ENCODE measurements around the gene TMEM161A. TPM values are rescaled to one million over a fixed set of nuclear protein-coding genes. Genes with fewer than 3 reads are reported as not detected.
A peak's percentile ranks its signal among the peaks of the same experiment; 100 is the strongest.

TMEM161A gene
- total and polyA plus RNA-seq, 9 donors = 3.2 to 33.9 (median 23.9) TPM

DNA sequence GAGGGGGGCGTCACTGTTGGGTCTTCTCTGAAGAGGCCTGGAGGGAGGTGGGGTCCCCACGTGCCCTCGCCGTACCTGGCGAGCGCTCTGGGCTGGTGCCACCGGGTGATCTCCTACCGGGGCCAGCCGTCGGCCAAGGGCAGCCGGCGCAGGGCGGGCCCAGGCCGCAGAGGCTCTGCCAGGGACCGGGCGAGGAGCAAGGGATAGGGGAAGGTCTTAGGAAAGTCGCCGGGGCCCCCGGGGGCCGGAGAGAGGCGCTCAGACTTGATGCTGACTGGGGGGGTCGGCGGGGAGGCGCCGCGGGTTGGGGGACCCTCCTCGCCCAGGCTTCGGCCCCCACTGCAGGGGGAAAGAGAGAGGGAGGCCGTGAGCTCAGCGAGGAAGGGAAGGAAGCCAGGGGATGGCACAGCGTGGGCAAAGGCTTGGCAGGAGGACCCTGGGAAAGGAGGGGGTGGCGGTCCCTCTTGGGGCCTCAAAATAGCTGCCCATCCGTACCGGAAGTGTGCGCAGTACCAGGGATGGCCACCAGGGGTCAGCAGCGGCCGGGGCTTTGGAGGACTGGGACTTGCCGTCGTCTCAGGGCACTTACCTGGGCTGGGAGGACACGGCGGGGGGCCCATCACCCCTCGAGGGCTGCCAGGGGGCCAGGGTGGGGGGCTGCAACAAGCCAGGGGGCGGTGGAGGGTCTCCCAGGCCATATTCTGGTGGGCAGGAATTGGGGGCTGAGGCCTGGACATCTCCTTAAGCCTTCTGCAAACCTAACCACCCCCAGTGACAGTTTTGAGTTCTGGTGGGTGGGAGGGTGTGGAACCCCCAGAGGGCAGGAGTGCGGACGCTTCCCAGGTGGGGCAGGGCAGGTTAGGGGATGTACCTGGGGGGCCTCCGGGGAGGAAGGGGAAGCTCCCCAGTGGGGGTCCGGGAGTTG, 7.7 kb upstream of the TMEM161A start:
- 31 to 32% (median 31%) methylated on average over 43 to 47 of the region's 47 CpGs for WGBS, 3 donors
- intact Hi-C loops (cut with DNase I) = loop anchor here in 2 of 4 donors (5.0 to 10.0 kb wide), 4 partner anchors 91 to 349 kb away; no protein-coding TSS in a partner anchor
- no peak for TF ChIP-seq POLR2A (IDR thresholded peaks at IDR 0.05)
- TF ChIP-seq, protein P1, sequence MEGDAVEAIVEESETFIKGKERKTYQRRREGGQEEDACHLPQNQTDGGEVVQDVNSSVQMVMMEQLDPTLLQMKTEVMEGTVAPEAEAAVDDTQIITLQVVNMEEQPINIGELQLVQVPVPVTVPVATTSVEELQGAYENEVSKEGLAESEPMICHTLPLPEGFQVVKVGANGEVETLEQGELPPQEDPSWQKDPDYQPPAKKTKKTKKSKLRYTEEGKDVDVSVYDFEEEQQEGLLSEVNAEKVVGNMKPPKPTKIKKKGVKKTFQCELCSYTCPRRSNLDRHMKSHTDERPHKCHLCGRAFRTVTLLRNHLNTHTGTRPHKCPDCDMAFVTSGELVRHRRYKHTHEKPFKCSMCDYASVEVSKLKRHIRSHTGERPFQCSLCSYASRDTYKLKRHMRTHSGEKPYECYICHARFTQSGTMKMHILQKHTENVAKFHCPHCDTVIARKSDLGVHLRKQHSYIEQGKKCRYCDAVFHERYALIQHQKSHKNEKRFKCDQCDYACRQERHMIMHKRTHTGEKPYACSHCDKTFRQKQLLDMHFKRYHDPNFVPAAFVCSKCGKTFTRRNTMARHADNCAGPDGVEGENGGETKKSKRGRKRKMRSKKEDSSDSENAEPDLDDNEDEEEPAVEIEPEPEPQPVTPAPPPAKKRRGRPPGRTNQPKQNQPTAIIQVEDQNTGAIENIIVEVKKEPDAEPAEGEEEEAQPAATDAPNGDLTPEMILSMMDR (IDR thresholded peaks at IDR 0.05) = peak; percentile 89 to 93 (median 89)
- peak; percentile 62 to 90 (median 85) for DNase-seq
- Histone ChIP-seq H3K4me3 (no peak overlapping the region), H3K9me3 (no peaks in the 10 kb centered on the region), H3K27me3 (no peaks in the 10 kb centered on the region), H3K36me3 (no peaks in the 10 kb centered on the region), H3K4me1 (ENCODE audit: insufficient read depth) (no peaks in the 10 kb centered on the region), H3K27ac (no peak overlapping the region)

DNA sequence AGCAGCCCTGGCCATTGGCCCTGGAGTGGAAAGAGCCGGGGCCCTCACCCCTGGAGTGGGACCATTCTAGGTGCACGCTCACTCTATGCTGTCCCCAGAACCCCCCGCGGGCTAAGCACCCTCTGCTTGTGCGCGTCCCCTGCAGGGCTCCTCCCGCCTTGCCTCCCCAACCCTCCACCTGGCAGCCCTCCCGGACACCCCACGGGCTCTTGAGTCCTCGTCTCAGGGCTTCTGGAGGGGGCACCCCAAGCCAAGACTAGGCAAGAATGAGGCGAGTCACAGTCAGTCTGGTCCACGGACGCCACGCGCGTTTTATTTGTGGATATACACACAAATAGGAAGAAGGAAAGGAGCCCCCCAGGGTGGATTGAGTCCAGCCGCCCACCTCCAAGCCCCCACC, 7.0 kb upstream of the TMEM161A start:
- Histone ChIP-seq H3K27me3 (no peaks in the 10 kb centered on the region), H3K27ac (no peak overlapping the region), H3K4me1 (ENCODE audit: insufficient read depth) (no peaks in the 10 kb centered on the region), H3K9me3 (no peaks in the 10 kb centered on the region), H3K36me3 (no peaks in the 10 kb centered on the region), H3K4me3 (no peak overlapping the region)
- no peak for TF ChIP-seq POLR2A (IDR thresholded peaks at IDR 0.05)
- TF ChIP-seq, protein P1 (IDR thresholded peaks at IDR 0.05) = no peak
- TF ChIP-seq EP300 (IDR thresholded peaks at IDR 0.05) = no peak
- peak in 3 of 5 donors; percentile 36 to 43 (median 42) for DNase-seq
- intact Hi-C loops (cut with DNase I) = loop anchor here in 2 of 4 donors (5.0 to 10.0 kb wide), 4 partner anchors 90 to 350 kb away; no protein-coding TSS in a partner anchor
- WGBS, 3 donors = 79 to 90% (median 81%) methylated on average over 17 of the region's 17 CpGs

DNA sequence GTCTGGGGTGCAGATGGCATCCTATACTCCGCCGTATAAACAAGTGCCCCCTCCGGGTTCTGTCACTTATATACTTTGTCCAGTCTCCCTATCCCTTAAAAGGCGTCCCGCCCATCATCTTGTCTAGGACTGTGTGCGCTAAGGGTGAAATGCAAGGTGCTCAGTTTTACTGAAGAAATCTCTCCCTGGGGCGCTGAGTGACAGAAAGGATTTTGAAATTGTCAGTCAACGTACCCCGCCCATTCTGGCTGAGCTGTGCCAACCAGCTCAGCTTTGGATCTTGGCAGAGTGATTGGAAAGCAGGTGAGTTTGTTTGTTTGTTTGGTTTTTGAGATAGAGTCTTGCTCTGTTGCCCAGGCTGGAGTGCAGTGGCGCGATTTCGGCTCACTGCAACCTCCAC, 4.1 kb upstream of the TMEM161A start:
- Histone ChIP-seq H3K4me3 (no peak overlapping the region), H3K36me3 (no peaks in the 10 kb centered on the region), H3K4me1 (ENCODE audit: insufficient read depth) (peaks cover 5% of the 10 kb centered on the region), H3K27me3 (no peaks in the 10 kb centered on the region), H3K9me3 (no peaks in the 10 kb centered on the region), H3K27ac (no peak overlapping the region)
- intact Hi-C loops (cut with DNase I) = loop anchor here in 3 of 4 donors (5.0 to 10.0 kb wide), 4 partner anchors 85 to 352 kb away; no protein-coding TSS in a partner anchor
- WGBS, 3 donors = 86 to 96% (median 88%) methylated on average over 12 of the region's 12 CpGs
- TF ChIP-seq EP300 (IDR thresholded peaks at IDR 0.05) (no peak), POLR2A (IDR thresholded peaks at IDR 0.05) (no peak)
- TF ChIP-seq, protein P1 (IDR thresholded peaks at IDR 0.05) = no peak
- no peak for DNase-seq

DNA sequence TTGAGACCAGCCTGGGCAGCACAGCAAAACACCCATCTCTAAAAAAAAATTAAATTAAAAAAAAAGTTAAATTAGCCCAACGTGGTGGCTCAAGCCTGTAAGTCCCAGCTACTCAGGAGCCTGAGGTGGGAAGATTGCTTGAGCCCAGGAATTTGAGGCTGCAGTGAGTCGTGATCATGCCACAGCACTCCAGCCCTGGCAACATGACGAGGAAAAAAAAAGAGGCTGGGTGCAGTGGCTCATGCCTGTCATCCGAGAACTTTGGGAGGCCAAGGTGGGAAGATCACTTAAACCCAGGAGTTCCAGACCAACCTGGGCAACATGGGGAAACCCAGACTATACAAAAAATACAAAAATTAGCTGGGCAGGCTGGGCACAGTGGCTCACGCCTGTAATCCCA, 2.2 kb upstream of the TMEM161A start:
- Histone ChIP-seq H3K9me3 (no peaks in the 10 kb centered on the region), H3K27ac (no peak overlapping the region), H3K27me3 (no peaks in the 10 kb centered on the region), H3K4me1 (ENCODE audit: insufficient read depth) (peaks cover 10% of the 10 kb centered on the region), H3K4me3 (no peak overlapping the region), H3K36me3 (no peaks in the 10 kb centered on the region)
- TF ChIP-seq EP300 (IDR thresholded peaks at IDR 0.05) (no peak), POLR2A (IDR thresholded peaks at IDR 0.05) (no peak)
- TF ChIP-seq, protein P1 (IDR thresholded peaks at IDR 0.05) = no peak
- no peak for DNase-seq
- 56 to 61% (median 60%) methylated on average over 5 of the region's 5 CpGs for WGBS, 3 donors
- intact Hi-C loops (cut with DNase I) = loop anchor here in 3 of 4 donors (5.0 to 10.0 kb wide), 4 partner anchors 83 to 354 kb away; no protein-coding TSS in a partner anchor

Data from ovary (tissue), 9 donors.